Activated CD8-positive, alpha-beta memory T cell treated with anti-CD3 and anti-CD28 coated beads for 48 hours (primary cell): Measurements from ENCODE around the gene MMD.
"Not testable (repeated sequence)": the region's sequence is repeated elsewhere in the genome, so short reads cannot be mapped to it uniquely, and the experiment has no call there.

ENCODE experiments used
- DNase-seq, 3 experiments: peaks; one replicate each; pipeline ENCODE4 v3.0.0-alpha.2; 2020; ENCODE audit warnings: low read depth in 2 of 3, low spot score in 2 of 3

The MMD gene

GRCh38 chr17:55421179-55421934, at the start of gene MMD:
MMD (minus strand) TSS chr17:55421835; CDS start chr17:55421695, 140 bp downstream.
- DNase-seq = peak in 1 of 3 experiments; percentile 39

- no peak for DNase-seq
Measured at GRCh38 chr17:55466671-55467070, 45.0 kb upstream of the MMD start.

DNA sequence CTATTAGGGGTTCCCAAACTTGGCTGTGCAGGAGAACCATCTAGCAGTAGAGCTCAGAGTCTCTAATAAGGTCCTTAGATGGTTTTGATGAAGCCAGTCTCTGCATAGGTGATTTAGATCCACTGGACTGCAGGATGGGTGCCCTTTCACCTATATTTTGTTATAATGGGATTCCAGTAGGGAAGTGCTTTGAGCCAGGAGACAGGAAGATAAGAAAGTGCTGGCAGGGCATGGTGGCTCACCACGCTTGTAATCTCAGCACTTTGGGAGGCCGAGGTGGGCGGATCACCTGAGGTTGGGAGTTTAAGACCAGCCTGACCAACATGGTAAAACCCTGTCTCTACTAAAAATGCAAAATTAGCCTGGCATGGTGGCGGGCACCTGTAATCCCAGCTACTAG, 44.1 kb upstream of the MMD start:
- DNase-seq = not testable (repeated sequence)

- no peak for DNase-seq
Measured at GRCh38 chr17:55463600-55463999, 42.0 kb upstream of the MMD start.

GRCh38 chr17:55462711-55463110, 41.1 kb upstream of the MMD start:
- no peak for DNase-seq

GRCh38 chr17:55462234-55462633, 40.6 kb upstream of the MMD start:
- DNase-seq = no peak

GRCh38 chr17:55458978-55459377, 37.3 kb upstream of the MMD start:
- DNase-seq = peak; percentile 21 to 32 (median 26)

DNA sequence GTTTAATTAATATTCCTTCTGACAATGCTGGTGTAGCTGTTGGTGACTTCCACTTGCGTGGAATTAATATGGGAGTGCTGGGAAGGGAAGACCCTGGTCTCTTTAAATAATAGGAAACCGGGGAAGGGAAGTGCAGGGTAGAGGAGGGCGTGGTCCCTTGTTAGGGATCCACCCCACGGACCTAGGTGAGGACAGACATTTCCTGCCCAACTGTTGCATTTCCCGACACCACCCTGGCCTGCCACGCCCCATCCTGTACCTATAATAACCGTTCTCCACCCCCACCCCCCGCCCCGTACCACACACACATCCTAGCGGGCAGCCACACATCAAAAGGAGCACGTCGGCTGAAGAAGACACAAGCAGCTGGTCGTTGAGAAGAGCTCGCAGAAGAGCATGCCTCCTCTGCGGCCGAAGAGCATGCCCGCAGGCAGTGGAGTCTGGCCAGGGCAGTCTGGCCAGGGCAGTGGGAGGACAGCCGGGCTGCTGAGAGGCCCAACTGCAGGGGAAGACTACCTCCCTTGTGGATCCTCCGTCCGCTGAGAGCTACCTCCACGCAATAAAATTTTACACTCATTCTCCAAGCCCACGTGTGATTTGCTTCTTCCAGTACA, 36.8 kb upstream of the MMD start:
- no peak for DNase-seq

- DNase-seq = no peak
Measured at GRCh38 chr17:55456307-55457240, 34.9 kb upstream of the MMD start.

DNA sequence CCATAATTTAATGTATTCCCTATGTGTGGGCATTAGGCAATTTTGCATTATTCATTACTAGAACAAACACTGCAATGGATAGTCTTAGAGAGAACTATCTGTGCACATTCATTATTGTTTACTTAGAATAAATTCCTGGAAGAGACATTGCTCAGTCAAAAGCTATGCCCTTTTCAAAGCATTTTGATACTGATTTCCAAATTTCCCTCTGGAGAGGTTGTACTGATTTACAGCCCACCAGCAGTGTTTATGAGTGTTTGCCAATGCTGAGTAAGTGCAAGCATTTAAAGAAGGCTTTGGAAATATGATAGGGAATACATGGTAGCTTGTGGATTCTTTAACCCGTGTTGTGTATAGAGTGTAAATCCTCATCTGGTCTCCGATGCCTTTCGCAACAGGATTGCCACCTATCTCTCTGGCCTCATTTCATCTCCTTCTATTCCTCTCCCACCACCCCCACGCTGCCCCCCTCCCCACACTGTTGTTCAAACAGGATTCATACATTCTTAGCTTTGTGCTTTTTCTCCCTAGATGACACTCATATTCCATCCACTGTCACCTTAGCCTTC, 33.4 kb upstream of the MMD start:
- DNase-seq = no peak

DNA sequence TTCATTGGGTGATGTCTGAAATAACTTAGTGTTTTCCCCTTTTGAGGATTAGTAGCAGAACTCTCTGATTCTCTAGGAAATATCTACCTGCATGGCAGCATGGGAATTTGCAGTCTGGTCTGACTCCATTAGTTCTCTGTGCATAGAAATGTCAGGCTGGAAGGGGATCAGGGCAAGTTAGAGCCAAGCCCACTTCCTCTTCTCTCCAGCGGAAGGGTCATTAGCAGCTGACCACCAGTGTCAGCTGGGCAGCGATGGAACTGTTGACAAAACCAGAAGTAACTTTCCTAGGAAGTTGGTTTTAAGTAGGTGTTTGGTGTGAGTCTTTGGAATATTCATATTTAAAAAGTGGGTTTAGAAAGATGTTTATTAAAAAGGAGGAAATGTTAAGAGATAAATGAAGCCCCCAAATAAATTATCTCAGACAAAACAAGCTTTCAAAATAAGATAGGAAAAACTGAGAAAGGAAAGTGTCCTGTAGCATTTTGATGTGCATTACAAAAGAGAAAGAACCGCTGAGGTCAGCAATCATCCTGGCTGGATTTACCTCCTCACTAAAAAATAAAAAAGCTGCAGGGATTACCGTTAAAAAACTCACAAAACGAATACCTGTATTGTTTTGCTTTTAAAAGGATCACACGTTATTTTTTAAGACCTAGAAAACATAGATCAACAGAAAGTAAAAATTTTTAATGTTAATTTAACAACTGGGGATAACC, 32.4 kb upstream of the MMD start:
- DNase-seq = no peak

DNA sequence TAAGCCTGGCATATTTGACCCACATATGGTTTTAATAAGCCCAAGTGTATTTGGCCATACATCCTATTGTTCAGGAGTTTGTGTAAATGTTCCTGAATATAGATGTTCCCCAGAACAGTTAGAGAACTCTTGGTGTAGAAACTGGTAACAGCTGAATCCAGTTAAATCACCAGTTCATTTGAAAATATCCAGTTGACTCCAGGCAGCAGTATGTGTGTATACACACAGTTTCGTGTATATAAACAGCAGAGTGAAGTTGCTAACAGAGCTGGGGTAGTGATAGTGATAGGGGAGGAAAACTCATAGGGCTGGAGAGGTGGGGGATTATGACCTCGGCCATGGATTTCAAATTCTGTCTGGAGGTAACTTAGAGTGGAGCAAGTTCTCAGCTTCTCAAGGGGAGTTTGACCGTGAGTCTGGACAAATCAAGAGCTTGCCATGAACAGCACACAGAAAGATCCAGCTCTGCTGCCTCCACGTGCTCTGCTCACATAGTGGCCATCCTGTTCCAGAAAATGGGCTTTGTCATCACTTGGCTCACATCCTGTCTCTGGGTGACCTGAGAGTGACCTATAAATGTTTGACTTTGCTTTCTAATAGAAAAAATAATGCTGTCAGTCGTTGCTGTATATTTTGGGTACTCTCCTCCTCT, 30.6 kb upstream of the MMD start:
- DNase-seq = no peak

DNA sequence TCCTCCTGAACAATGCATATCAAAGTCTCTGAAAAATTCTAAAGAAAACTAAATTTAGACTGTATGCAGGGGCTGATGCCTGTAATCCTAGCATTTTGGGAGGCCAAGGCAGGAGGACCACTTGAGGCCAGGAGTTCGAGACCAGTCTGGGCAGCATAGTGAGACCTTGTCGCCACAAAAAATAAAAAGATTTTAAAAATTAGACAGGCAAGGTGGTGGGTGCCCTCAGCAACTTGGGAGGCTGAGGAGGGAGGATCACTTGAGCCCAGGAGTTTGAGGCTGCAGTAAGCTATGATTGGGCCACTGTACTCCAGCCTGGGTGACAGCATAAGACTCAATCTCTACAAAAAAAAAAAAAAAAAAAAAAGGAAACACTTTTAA, 30.1 kb upstream of the MMD start:
- no peak for DNase-seq

- DNase-seq = no peak
Measured at GRCh38 chr17:55451203-55451641, 29.6 kb upstream of the MMD start.

DNA sequence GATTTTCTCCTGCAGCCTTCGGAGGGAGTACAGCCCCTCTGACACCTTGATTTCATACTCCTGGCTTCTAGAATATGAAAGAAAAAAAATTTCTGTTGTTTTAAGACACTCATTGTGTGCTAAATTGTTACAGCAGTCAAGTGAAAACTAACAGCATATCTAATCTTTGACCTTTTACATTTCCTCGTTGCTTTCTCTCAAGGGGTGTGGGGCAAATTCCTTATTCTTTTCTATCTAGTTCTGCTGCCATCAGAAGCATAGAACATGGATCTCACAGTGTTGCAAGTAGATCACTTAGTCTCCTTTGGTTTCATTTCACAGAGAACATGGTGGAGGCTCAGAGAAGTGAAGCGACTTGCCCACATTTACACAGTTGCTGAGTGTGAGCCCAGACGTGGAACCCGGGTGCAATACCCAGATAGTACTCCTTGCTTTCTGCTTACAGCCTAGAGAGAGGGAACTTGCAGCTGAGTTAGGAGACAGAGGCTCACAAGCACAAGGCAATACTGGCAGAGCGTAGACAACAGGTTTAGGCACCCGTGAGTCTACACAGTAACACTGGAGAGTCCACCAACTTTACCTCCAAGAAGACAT, 28.7 kb upstream of the MMD start:
- DNase-seq = no peak

GRCh38 chr17:55448681-55449080, 27.0 kb upstream of the MMD start:
- no peak for DNase-seq

GRCh38 chr17:55446581-55447205, 25.1 kb upstream of the MMD start:
- DNase-seq = no peak

DNA sequence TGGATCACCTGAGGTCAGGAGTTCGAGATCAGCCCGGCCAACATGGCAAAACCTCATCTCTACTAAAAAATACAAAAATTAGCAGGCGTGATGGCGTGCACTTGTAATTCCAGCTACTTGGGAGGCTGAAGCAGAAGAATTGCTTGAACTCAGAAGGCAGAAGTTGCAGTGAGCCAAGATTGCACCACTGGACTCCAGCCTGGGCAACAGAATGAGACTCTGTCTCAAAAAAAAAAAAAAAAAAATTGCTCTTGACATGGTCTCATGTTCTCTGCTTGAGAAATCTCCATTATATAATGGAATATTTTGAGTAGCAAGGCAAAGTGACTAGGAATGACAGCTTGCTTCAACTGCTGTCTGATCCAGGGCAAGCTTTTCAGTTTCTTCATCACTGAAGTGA, 24.4 kb upstream of the MMD start:
- not testable (repeated sequence) for DNase-seq
